IMR-90 (cell line): ENCODE data around the gene ASXL1.

ENCODE experiments used
- ELK1 ChIP-seq: fragments of 150-350 bp; IDR thresholded peaks from 2 replicates; pipeline ENCODE4 v1.6.1; 2016; ENCODE audit warnings: low read depth, mild to moderate bottlenecking, low read length, moderate library complexity, borderline replicate concordance
- RFX5 ChIP-seq: IDR thresholded peaks from 2 replicates; pipeline ENCODE4 v1.8.0; 2012; ENCODE audit warnings: low read depth, mild to moderate bottlenecking, low read length, moderate library complexity

- no peak for TF ChIP-seq RFX5
- no peak for TF ChIP-seq ELK1
Measured at GRCh38 chr20:32436142-32436861, 78.2 kb downstream of the ASXL1 start.
